ENCODE data around the gene HSPA5. TPM values are rescaled to one million over a fixed set of nuclear protein-coding genes. Genes with fewer than 3 reads are reported as not detected.

Gene HSPA5
- total and polyA plus RNA-seq, 2 of the 4 experiments (the other 2 are of a cell fraction), result 118 to 419 TPM

- peak overlapping the region; percentile 27 for H2BK5ac ChIP-seq (ENCODE audit: low read depth, low read length, poor library complexity, severe bottlenecking)
- dilution Hi-C loops (cut with HindIII; ENCODE audit: low sequenced_read_pairs, unreplicated experiment) (no loop called here), in situ Hi-C loops (cut with MboI; ENCODE audit: low sequenced_read_pairs) (no loop called here), intact Hi-C loops (cut with micrococcal nuclease) (loop anchor here (5.0 kb wide), 1 partner anchor 80 kb away; no protein-coding TSS in a partner anchor)
- ATAC-seq (ENCODE audit: low read depth) (peak; percentile 9), DNase-seq (no peak)
- no peak overlapping the region for H2BK20ac ChIP-seq (ENCODE audit: low read depth, low read length)
- H3K36me3 ChIP-seq (ENCODE audit: control insufficient read depth, insufficient read depth, low read length), result peaks cover 7% of the 10 kb centered on the region; the same call in 1 of the 2 replicates
- no peak overlapping the region for H4K5ac ChIP-seq (ENCODE audit: low read depth, low read length)
- H2AFZ ChIP-seq (replicated peaks; ENCODE audit: low read length, poor library complexity), result peak overlapping the region; percentile 94
- H3K9me1 ChIP-seq (ENCODE audit: insufficient read depth, low read length), result peaks cover 3% of the 10 kb centered on the region; the same call in 1 of the 2 replicates
- peak overlapping the region; percentile 50; the same call in 1 of the 2 replicates for H4K91ac ChIP-seq (ENCODE audit: insufficient read depth, low read depth, low read length)
- TF ChIP-seq CEBPB (IDR thresholded peaks at IDR 0.05; ENCODE audit: low read depth, low read length), result no peak
- TF ChIP-seq SMC3 (IDR thresholded peaks at IDR 0.05; ENCODE audit: low read depth, low read length), result no peak
- no peak for TF ChIP-seq MXI1 (IDR thresholded peaks at IDR 0.05; ENCODE audit: borderline replicate concordance, low read depth, low read length)
- TF ChIP-seq BHLHE40 (IDR thresholded peaks at IDR 0.05; ENCODE audit: low read depth, low read length), result no peak
- TF ChIP-seq RCOR1 (IDR thresholded peaks at IDR 0.05; ENCODE audit: insufficient replicate concordance, low read length), result no peak
- TF ChIP-seq CTCF (conservative IDR thresholded peaks at IDR 0.05; ENCODE audit: low read depth, low read length), result no peak
- no peak for TF ChIP-seq CHD1 (IDR thresholded peaks at IDR 0.05; ENCODE audit: low read depth, low read length)
- TF ChIP-seq RAD21 (IDR thresholded peaks at IDR 0.05; ENCODE audit: low read length), result no peak
- peak overlapping the region; percentile 57 for H2AK5ac ChIP-seq (ENCODE audit: low read depth, low read length)
- H3K9me3 ChIP-seq (ENCODE audit: control insufficient read depth, insufficient read depth, low read length), result no peaks in the 10 kb centered on the region
- BruUV-seq (replicated peaks), result no TSS peak
- H3K23ac ChIP-seq (ENCODE audit: low read depth, low read length), result peak overlapping the region; percentile 87
- H2AK9ac ChIP-seq (replicated peaks; ENCODE audit: low read depth, low read length, poor library complexity), result peak overlapping the region; percentile 84
- peaks cover 0 to 31% of the 10 kb centered on the region in 2 experiments; a peak in 2 of 4 replicates for H3K79me1 ChIP-seq (ENCODE audit: low read depth in 1 of 2, low read length in 2 of 2)
- H4K20me1 ChIP-seq (ENCODE audit: insufficient read depth, low read length), result peaks cover 26% of the 10 kb centered on the region
- 33% methylated on average over 3 of the region's 11 CpGs; no CpG with 5 or more reads in 1 of the 2 experiments for WGBS, 2 experiments (ENCODE audit: extremely low coverage in 2 of 2, insufficient read length in 1 of 2)
- H3K18ac ChIP-seq (ENCODE audit: low read depth, low read length), result no peak overlapping the region
- H4K8ac ChIP-seq (ENCODE audit: low read depth in 2 of 2, low read length in 2 of 2), result peak overlapping the region; percentile 14 to 80; a peak in 2 of 4 replicates
- H3K9ac ChIP-seq (ENCODE audit: low read depth, low read length), result peak overlapping the region; percentile 85
- no peak overlapping the region for H2BK15ac ChIP-seq (ENCODE audit: low read depth, low read length)
- peak overlapping the region; percentile 98 for H3K14ac ChIP-seq (replicated peaks; ENCODE audit: low read depth, low read length)
- H3K27me3 ChIP-seq (ENCODE audit: control insufficient read depth, insufficient read depth, low read length), result no peaks in the 10 kb centered on the region
- H3K4me1 ChIP-seq (ENCODE audit: control insufficient read depth, insufficient read depth, low read length), result 0 out of 2 replicates have a peak, but pooled peaks cover 2% of the 10 kb centered on the region
- CTCF ChIA-PET, result interaction anchor here (1.0 kb wide), 1 partner anchor 22 kb away, joined by 3 read pairs; no protein-coding TSS in a partner anchor
- H3K4me3 ChIP-seq (ENCODE audit: insufficient read depth, low read depth, low read length), result peak overlapping the region; percentile 68
- H3K56ac ChIP-seq (ENCODE audit: extremely low read depth, insufficient read depth, low read length), result peak overlapping the region; percentile 56; the same call in 1 of the 2 replicates
- peak overlapping the region; percentile 63 for H3K4ac ChIP-seq (ENCODE audit: low read depth, low read length)
- POLR2A ChIA-PET (ENCODE audit: unreplicated experiment), result interaction anchor here (1.0 kb wide), 1 partner anchor 21 kb away, joined by 3 read pairs; no protein-coding TSS in a partner anchor
- peak overlapping the region; percentile 83 for H3K4me2 ChIP-seq (ENCODE audit: low read depth, low read length)
- peak overlapping the region; percentile 26; the same call in 1 of the 2 replicates for H2BK120ac ChIP-seq (ENCODE audit: low read depth, low read length)
- H3K27ac ChIP-seq (ENCODE audit: insufficient read depth, low read length), result peak overlapping the region; percentile 74
Measured at GRCh38 chr9:125262294-125262991, 21.3 kb upstream of the HSPA5 start.
